Measurements from ENCODE around the gene STX8.

The STX8 gene

DNA sequence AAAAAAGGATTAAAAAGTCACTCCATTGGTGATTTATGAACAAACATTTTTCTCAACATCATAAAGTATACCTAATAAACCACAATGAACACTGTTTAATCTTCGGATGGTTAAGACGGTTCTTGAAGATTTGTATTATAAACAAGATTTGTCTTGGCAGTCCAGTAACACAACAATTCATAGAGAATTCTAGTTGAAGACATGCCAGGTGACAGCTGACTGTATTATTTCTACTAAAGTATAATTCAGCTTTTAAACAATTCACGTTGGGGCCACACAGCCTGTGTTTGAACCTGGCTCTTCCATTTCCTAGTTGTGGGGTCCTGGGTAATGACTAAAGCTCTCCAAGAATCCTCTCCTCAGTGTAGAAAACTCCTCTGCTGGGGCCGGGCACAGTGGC, 22.0 kb downstream of the STX8 start:
- DNase-seq: no peak

DNA sequence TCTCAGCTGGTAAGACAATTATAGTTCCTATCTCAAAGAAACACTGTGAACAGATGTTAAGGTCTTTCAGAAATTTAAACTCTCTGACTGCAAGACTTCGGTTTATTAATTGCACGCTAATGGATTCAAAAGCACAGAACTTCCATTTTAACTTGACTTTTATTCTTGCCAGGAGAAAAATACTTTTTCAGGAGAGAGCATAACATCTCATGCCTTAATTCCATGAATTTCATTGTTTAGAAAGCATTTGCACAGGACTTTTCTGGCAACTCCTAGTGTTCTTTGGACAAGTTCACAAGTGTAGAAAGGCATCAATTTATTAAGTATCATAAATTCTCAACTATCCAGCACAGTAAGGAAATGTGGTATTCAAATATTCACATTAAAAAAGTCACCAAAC, 22.4 kb downstream of the STX8 start:
- no peak for DNase-seq

DNA sequence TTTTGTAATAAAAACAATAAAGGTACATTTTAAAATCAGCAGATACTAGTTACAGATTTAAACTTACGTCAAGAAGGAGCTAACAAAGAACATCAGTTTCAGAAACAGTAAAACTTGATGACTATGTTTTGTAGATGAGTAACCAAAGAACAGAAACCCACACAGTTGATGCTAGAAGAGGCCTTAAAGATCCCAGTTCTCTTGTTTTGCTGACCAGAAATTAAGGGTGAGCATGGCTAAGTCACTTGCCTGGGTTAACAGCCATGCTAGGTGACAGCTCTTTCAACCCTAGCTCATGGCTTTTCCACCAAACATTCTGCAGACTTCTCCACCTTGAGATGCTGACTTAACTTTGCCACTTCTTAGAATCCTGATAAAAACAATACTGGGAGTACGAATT, 26.4 kb downstream of the STX8 start:
- DNase-seq: no peak

DNA sequence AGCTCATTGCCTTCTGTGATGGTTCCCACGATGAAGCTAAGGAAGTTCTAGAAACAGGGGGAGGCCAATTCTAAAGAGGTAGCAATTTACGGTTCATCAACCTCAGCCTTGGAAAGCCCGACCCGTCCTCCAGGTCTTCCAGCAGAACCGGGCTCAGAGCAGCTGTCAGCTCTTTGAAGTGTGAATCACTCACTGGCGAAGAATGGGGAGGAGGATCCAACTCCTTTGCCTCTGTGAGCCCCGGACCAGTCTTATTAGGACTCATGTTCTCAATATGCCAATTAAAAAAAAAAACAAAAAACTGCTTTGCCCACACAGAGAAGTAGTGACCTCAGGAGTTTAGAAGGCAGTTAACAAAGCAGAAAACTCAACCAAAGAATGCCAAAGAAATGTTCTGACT, 31.4 kb downstream of the STX8 start:
- DNase-seq: no peak

DNA sequence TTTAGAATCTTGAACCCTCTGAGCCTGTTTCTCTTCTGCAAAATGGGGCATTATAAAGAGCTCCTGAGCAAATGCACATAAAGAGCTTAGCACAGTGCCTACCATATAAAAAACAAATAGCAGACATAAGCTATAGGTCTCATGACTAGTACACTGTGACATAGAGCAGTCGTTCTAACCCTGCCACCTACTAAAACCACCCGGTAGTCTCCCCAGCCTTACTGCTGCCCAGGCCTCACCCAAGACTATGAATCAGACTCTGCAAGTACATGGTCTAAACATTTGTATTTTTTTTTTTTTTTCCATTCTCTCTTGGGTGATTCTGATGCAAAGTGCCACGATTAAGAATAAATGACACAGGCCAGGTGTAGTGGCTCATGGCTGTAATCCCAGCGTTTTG, 33.9 kb downstream of the STX8 start:
- no peak for DNase-seq

DNA sequence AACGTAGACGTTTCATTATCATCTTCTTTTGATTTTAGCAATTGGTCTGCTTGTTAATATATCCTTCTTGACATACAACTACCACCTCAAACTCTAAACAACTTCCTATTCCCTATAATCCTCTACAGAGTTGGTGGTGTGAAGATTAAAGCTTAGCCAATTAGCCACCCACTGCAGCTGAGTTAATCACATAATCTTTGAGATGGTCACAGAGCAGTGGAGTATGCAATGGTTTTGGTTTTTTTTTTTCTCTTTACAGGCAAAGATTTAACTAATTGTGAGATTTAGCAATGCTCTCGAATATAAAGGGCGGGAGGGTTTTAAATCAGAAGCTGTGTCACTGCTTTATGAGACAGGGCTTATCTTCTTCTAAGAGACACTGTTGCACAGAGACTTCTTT, 37.0 kb downstream of the STX8 start:
- no peak for DNase-seq

DNA sequence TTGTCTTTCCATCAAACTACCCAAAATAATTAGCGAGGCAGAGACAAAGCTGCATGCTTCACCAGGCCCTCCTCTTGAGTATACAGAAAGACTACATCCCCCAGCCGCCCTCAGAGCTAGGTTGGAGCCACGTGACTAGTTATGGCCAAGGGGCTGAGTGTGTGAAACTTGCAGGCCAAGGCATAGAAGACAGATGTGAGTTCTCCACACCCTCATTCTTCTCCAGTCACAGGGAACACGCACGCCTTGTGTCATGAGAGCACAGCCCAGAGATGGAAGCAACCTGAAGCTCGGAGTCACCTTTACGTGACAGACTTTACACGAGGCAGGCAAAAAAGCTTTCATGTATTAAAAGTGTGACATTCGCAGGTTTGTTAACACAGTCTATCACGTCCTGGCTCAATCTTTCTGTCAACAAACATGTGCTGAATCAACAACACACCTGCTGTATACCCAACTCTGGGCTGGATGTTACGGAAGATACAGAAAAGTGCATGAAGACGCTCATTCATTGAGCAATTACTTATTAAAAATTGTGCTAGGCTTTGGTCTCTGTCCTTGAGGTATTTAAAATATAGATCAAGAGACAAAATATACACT, 38.3 kb downstream of the STX8 start:
- DNase-seq: no peak

DNA sequence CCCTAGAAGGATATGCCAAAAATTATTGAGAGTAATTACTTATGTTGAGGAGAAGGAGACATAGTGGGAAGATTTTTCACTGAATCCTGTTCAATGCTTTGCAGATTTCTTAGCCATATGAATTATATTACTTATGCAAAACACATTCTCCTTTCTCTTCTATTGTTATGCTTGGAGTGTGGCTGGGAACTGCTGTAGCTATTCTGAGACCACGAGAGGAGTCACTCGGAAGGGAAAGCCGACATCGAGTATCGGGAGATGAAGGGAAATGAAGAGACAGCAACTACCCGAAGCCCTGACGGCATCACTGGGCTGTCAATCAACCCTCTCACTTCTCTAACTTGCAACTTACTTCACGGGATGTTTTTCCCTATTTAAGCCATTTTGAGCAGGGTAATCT, 39.6 kb downstream of the STX8 start:
- no peak for DNase-seq

DNA sequence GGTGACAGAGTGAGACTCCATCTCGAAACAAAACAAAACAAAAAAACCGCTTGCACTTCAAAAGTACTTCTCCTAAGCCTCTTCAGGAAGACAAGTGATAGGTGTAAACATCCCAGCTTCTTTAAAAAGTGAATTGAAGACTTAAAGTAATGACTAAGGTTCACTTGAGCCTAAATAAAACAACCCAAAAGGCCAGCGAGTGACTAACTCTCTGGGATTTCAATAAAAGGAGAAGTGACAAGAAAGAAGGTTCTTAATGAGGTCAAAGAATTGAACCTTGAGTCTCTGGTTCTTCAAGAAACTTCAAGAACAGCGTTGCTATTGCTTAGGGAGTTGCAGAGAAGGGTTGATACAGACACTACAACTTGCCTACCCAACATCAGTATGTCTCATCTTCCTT, 42.2 kb downstream of the STX8 start:
- no peak for DNase-seq

DNA sequence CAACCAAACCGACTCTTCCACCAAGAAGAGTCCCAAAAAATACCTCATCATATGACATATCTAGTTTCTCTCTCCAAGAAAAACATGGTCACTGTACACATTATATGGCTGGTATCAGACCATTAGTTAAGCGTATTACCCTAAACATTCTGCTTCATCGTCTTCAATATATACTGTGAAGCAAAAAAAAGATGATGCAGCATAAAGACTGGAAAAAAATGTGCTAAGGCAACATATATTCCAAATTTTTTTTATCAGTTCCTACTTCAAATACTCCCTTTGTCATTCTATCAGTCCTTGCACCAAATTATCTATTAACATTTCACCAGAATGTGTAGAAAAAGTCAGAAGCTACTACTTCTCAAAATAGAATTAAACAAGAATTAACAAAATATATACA, 42.9 kb downstream of the STX8 start:
- DNase-seq: no peak

DNA sequence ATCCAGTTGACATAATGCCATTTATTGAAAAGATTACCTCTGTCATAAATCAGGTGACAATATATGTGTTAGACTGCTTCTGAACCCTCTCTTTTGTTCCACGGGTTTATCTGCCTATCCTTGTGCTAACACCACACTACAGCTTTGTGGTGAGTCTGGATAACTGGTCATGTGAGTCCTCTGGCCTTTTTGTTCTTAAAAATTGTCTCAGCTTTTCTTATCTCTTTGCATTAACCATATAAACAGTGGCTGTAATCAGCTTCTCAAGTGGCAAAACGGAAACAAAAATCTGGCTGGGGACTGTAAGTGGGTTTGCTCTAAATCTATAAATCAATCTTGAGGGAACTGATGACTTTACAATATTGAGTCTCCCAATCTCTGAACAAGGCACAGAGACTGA, 44.6 kb downstream of the STX8 start:
- peak; percentile 41 for DNase-seq

DNA sequence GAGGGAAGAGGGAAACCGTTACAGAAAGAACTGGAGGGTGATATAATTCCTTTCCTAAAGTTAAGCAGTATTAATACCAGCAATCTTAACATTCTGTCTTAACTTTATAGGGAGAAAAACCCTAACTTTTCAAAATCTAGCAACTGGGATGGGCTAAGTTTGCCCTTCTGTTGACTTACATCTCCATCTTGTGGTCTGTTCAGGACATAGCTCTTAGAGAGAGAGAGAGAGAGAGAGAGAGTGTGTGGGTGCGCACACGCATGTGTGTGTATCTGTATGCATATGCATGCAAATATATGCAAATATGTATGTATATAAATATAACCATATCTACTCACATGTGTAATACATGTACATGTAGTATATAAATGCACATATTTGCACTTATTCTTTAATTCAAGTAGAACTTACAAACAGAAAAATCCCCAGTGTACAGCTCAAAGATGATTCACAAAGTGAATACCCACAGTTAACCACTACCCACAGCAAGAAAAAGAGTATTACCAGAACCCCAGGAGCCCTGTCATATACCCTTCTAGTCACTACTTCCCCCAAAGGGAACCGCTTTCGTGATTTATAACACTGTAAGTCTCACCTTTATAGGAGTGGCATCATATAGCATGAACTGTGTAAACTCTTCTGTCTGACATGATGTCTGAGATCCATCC, 46.5 kb downstream of the STX8 start:
- DNase-seq: peak; percentile 13

DNA sequence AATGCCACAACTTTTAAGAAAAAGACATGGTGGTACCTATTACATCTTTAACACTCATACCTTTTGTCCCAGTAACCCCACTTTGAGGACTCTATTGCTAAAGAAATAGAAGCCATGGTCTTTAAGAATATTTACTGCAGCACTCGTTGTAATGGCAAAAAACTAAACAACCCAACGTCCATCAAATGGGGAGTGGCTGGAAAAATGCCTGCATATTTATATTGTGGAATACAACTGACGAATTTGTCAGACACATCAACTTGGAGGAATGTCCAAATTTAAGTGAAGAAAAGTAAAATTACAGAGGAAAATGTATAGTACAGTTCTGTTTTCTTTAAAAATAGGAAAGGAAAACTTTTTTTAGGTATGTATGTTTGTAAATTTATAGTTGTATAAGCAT, 47.8 kb downstream of the STX8 start:
- DNase-seq: no peak

DNA sequence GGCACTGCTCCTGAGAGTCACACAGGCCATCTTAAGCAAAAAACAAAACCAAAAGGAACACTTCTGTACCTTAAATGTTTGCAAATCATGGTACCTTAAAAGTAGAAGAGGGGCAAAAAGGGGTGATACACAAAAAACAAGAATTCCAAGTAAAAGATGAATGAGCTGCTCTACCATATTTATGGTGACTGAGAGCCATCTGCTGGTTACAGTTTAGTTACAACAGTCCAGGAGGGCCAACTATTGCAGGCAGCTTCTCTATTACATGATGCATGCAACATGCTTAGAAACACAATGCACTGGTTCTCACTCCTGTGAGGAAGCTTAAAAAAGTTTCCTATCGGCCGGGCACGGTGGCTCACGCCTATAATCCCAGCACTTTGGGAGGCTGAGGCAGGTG, 53.5 kb downstream of the STX8 start:
- peak; percentile 41 for DNase-seq

DNA sequence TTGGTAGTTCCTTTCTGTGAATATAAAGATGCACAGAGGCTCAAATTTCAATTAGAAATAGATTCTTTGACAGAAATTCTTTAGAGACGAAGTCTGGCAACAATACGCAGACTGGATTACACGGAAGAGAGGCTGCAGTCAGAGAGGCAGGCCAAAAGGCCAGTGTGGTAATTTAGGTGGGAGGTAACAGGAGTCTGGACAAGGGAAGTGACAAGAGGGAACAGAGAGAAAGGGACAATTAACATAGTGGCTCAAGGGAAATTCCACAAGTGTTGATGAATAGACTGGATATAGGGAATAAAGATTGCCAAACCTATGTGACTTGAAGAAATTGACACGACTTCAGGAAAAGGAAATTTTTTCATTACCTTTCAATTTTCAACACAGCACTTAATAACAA, 54.6 kb downstream of the STX8 start:
- no peak for DNase-seq

DNA sequence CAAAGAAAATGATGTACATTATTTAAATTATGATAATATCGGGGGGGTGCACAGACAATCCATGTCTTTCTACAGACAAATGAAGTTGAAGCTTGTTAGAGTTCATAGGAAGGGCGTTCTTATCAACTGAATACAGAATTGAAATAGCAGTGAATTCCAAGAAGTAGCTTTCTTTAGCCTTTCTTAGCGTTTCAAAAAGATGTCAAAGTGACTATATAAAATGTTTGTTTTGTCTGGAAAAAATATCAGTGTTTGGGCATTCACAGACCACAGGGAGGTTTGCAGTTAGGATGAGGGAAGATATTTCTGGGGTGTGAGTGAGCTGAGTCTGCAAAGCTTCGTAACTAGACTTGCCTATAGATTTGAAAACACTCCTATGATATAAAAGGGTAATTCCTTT, 55.0 kb downstream of the STX8 start:
- no peak for DNase-seq

DNA sequence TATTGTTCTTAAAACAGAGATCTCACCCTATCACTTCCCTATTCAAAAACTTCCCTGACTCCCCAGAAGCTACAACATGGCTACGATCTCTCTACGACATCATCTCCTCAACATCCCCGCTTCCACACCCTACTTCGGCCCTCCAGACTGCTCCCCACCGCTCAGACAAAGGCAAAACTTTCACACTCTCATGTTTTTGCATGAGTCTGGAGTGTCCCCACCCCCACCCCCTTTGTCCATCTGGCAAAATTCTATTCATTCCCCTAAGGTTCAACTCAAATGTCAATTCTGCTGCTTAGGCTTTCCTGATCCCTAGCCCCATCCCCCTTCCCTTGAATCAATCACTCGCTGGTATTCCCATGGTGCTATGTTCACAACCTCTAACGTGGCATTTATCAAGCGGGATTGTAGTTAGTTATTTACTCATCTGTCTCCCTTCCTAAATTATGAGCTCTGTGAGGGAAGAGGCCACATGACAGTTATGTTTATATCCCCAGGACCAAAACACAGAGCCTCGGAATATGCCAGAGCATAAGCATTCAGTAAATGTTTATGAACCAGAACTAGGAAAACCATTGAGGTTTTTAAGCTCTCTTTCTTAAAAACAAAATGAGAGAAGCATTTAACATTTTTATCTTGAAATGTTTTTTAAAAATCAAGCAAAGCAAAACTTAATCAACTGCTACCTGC, 55.9 kb downstream of the STX8 start:
- no peak for DNase-seq

DNA sequence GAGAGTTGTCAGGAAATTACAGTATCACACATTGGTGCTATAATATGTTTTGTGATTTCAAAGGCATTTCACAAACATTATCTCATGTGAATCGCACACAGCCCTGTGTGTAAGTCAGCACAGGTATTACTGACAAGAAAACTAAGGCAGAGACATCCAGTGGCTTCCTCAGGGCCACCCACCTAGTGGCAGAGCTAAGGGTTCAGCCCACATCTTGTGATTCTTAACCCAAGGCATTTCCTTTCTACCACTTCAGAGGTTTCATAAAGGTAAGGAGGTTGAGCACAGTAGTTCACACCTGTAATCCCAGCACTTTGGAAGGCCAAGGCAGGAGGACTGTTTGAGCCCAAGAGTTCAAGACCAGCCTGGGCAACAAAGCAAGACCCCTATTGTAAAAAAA, 58.2 kb downstream of the STX8 start:
- no peak for DNase-seq

DNA sequence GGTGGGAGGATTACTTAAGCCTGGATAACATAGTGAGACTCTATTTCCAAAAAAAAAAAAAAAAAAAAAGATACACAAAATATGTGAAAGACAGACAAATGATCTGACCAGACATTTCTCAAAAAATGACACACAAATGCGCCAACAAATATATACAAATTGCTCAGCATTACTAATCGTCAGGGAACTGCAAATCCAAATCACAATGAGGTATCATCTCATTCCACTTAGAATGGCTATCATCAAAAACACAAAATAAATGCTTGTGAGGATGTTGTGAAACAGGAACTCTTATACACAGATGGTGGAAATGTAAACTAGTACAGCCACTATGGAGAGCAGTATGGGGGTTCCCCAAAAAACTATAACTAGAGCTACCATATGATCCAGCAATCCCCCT, 62.4 kb downstream of the STX8 start:
- no peak for DNase-seq

DNA sequence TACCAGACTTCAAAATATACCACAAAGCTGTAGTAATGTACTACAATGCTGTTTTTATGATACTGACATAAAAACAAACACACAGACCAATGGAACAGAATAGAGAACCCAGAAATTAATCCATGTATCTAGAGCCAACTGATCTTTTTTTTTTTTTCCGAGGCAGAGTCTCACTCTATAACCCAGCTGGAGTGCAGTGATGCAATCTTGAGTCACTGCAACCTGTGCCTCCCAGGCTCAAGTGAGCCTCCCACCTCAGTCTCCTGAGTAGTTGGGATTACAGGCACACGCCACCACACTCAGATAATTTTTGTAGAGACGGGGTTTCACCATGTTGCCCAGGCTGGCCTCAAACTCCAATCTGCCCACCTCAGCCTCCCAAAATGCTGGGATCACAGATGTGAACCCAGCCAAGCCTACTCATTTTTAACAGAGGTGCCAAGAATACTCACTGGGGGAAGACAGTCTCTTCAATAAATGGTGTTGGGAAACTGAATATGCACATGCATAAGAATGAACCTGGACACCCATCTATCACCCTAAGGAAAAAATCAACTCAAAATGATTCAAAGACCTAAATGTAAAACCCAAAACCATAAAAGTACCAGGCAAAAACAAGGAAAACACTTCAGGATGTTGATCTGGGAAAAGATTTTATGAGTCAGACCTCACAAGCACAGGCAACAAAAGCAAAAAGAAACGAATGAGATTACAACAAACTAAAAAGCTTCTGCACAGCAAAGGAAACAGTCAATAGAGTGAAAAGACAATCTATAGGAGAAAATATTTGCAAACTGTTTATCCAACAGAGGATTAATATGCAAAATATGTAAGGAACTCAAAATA, 63.1 kb downstream of the STX8 start:
- no peak for DNase-seq

DNA sequence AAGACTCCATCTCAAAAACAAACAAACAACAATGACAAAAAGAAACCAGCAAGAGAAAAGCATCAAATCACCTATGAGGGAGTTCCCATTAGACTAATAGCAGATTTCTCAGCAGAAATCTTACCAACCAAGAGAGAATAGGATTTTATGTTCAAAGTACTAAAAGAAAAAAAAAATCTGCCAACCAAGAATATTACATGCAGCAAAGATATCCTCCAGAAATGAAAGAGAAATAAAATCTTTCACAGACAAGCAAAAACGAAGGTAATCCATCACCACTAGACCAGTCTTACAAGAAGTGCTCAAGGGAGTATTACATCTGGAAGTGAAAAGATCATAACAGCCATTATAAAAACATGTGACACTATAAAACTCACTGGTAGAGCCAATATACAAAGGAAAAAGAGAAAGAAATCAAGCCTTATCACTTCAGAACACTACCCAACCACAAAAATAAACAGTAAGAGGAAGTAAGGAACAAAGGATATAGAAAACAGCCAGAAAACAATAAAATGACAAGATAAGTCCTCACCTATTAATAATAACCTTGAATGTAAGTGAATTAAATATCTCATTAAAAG, 66.3 kb downstream of the STX8 start:
- no peak for DNase-seq

DNA sequence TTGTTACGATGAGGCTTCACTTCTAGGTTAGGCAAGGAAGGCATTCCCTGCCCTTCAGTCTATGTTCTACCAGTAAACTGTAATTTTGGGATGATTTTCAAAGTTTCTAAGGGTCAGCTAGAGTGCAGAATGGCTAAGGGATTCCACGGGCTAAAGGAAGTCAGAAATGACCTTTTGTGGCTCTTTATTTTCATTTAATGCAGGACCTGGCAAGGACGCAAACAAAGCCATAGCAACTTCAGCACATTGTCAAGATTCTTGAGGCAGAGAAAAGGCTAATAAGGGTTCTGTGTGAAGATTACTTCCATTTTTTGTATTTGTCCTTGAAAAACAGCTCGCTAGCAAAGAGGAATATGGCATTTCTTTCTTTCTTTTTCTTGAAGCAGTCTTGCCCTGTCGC, 76.6 kb downstream of the STX8 start:
- no peak for DNase-seq

DNA sequence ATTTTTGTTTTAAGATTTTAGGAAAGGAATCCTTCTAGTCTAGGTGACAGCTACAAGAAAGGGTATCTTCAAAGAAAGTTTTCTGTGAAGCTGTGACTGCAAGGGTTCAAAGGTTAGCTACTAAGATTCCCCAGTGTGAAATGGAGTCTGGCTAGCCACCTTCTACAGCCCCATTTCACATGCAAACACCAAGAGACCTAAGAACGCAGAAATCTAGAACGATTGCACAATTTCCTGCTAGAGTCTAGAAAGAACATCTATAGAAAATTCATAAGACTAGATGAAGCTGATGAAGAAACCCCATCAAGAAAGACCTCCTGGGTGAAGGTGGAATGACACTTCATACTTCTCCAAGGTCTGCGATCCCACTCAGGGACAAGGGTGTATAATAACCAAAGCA, 77.1 kb downstream of the STX8 start:
- DNase-seq: no peak

All from NCI-H146 (cell line).